Chondrocyte (in vitro differentiated cells): ENCODE results near the gene CSPG4. TPM values are rescaled to one million over a fixed set of nuclear protein-coding genes. Genes with fewer than 3 reads are reported as not detected.
A peak's percentile ranks its signal among the peaks of the same experiment; 100 is the strongest.
"Not testable (repeated sequence)": the region's sequence is repeated elsewhere in the genome, so short reads cannot be mapped to it uniquely, and the experiment has no call there.

Experiments used
- DNase-seq: peaks from one replicate; pipeline ENCODE4 v3.0.0; 2021; ENCODE audit warnings: mixed read lengths, low spot score
- H3K27ac Mint-ChIP-seq: one replicate; pipeline ENCODE4 v1.8.0; 2021; ENCODE audit warnings: mild to moderate bottlenecking, moderate library complexity, mixed read lengths; ENCODE audit not compliant: unreplicated experiment
- H3K27me3 Mint-ChIP-seq: 2 replicates; pipeline ENCODE4 v1.8.0; 2021; ENCODE audit warnings: low read depth, mixed read lengths
- H3K36me3 Mint-ChIP-seq: 2 replicates; pipeline ENCODE4 v1.8.0; 2021; ENCODE audit warnings: low read depth, mixed read lengths
- H3K4me1 Mint-ChIP-seq: 2 replicates; pipeline ENCODE4 v1.8.0; 2021; ENCODE audit warnings: low read depth, mild to moderate bottlenecking, mixed read lengths
- H3K4me3 Mint-ChIP-seq: one replicate; pipeline ENCODE4 v1.8.0; 2021; ENCODE audit warnings: mild to moderate bottlenecking, moderate library complexity, mixed read lengths; ENCODE audit not compliant: unreplicated experiment
- H3K9me3 Mint-ChIP-seq: 2 replicates; pipeline ENCODE4 v1.8.0; 2021; ENCODE audit warnings: low read depth, mixed read lengths
- total RNA-seq: library from RNA; stranded (reverse); gene quantifications from 3 replicates; pipeline ENCODE4 v1.2.1, GENCODE V29; 2021
- TF ChIP-seq, protein P1 (sequence below): fragments of 200-600 bp; sonication (generic); IDR thresholded peaks from 2 replicates; pipeline ENCODE4 v1.5.0; 2021; ENCODE audit warnings: antibody characterized with exemption, mild to moderate bottlenecking, moderate library complexity

CSPG4 gene
- total RNA-seq, 1 donor from 2014 or later: 595 TPM

- no peaks in the 10 kb centered on the region for H3K27me3 Mint-ChIP-seq
- no peaks in the 10 kb centered on the region for H3K36me3 Mint-ChIP-seq
- DNase-seq: no peak
- no peaks in the 10 kb centered on the region for H3K9me3 Mint-ChIP-seq
- TF ChIP-seq, protein P1, sequence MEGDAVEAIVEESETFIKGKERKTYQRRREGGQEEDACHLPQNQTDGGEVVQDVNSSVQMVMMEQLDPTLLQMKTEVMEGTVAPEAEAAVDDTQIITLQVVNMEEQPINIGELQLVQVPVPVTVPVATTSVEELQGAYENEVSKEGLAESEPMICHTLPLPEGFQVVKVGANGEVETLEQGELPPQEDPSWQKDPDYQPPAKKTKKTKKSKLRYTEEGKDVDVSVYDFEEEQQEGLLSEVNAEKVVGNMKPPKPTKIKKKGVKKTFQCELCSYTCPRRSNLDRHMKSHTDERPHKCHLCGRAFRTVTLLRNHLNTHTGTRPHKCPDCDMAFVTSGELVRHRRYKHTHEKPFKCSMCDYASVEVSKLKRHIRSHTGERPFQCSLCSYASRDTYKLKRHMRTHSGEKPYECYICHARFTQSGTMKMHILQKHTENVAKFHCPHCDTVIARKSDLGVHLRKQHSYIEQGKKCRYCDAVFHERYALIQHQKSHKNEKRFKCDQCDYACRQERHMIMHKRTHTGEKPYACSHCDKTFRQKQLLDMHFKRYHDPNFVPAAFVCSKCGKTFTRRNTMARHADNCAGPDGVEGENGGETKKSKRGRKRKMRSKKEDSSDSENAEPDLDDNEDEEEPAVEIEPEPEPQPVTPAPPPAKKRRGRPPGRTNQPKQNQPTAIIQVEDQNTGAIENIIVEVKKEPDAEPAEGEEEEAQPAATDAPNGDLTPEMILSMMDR: no peak
- H3K4me1 Mint-ChIP-seq: peaks cover 7% of the 10 kb centered on the region
- peak overlapping the region; percentile 11 for H3K4me3 Mint-ChIP-seq
- H3K27ac Mint-ChIP-seq: no peak overlapping the region
Observed at GRCh38 chr15:75739791-75740190, 27.1 kb upstream of the CSPG4 start.

DNA sequence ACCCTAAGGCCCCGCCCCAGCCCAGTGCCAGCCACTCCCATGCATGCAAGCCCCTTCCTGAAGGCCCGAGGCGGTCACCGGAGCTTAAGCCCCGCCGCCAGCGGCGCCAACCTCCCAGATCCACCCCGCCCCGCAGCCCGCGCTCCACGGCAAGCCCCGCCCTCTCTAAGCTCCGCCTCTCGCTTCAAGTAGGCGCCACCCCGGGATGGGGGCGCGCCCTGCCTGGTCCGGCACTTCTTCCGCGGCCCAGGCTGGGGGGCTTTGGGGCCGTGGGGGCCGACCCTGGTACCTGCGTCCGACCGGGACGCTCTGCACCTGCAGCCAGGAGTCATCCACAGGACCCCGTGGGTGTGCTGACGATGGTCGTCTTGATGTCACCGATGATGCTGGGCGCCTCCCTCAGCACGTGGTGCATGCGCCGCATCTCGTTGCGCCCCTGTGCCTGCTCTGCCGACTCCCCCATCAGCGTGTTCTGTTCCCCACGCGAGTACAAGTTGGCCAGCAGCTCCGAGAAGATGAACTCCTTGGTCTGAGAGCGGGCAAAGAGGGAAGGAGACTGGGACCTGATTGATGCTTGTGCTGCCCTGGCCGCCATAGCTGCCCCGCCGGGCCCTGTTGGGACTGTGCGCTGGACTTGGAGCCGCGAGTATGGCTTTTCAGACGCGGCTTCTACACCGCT lies 26.1 kb upstream of the CSPG4 start:
- TF ChIP-seq, protein P1: no peak
- Mint-ChIP-seq H3K4me3 (peak overlapping the region; percentile 79), H3K4me1 (peaks cover 7% of the 10 kb centered on the region), H3K36me3 (no peaks in the 10 kb centered on the region), H3K27me3 (no peaks in the 10 kb centered on the region), H3K27ac (no peak overlapping the region), H3K9me3 (no peaks in the 10 kb centered on the region)
- peak; percentile 97 for DNase-seq

GRCh38 chr15:75738014-75738646 lies 25.5 kb upstream of the CSPG4 start:
- Mint-ChIP-seq H3K4me1 (peaks cover 7% of the 10 kb centered on the region), H3K36me3 (no peaks in the 10 kb centered on the region), H3K4me3 (peak overlapping the region; percentile 79), H3K27ac (no peak overlapping the region), H3K27me3 (no peaks in the 10 kb centered on the region), H3K9me3 (no peaks in the 10 kb centered on the region)
- TF ChIP-seq, protein P1: no peak
- DNase-seq: no peak

GRCh38 chr15:75737116-75738013 lies 24.7 kb upstream of the CSPG4 start:
- H3K9me3 Mint-ChIP-seq, H3K36me3 Mint-ChIP-seq, DNase-seq, H3K27ac Mint-ChIP-seq, H3K27me3 Mint-ChIP-seq: not testable (repeated sequence)
- Mint-ChIP-seq H3K4me1 (peaks cover 12% of the 10 kb centered on the region), H3K4me3 (peak overlapping the region; percentile 79)

GRCh38 chr15:75736256-75736655 lies 23.6 kb upstream of the CSPG4 start:
- peak; percentile 50 for DNase-seq
- no peak overlapping the region for H3K4me3 Mint-ChIP-seq
- no peaks in the 10 kb centered on the region for H3K9me3 Mint-ChIP-seq
- peaks cover 17% of the 10 kb centered on the region for H3K4me1 Mint-ChIP-seq
- no peak overlapping the region for H3K27ac Mint-ChIP-seq
- TF ChIP-seq, protein P1: no peak
- no peaks in the 10 kb centered on the region for H3K27me3 Mint-ChIP-seq
- H3K36me3 Mint-ChIP-seq: no peaks in the 10 kb centered on the region

GRCh38 chr15:75734861-75735760 lies 22.5 kb upstream of the CSPG4 start:
- H3K27ac Mint-ChIP-seq: peak overlapping the region; percentile 22
- peaks cover 17% of the 10 kb centered on the region for H3K4me1 Mint-ChIP-seq
- H3K4me3 Mint-ChIP-seq, DNase-seq, H3K9me3 Mint-ChIP-seq, H3K27me3 Mint-ChIP-seq, H3K36me3 Mint-ChIP-seq: not testable (repeated sequence)
